ENCODE data around the gene SPACA4. TPM values are rescaled to one million over a fixed set of nuclear protein-coding genes. Genes with fewer than 3 reads are reported as not detected.

SPACA4 gene
- total and polyA plus RNA-seq, 10 of the 15 experiments (the other 5 are each of a cell fraction or from before 2014, with no cell fraction given): not detected

DNA sequence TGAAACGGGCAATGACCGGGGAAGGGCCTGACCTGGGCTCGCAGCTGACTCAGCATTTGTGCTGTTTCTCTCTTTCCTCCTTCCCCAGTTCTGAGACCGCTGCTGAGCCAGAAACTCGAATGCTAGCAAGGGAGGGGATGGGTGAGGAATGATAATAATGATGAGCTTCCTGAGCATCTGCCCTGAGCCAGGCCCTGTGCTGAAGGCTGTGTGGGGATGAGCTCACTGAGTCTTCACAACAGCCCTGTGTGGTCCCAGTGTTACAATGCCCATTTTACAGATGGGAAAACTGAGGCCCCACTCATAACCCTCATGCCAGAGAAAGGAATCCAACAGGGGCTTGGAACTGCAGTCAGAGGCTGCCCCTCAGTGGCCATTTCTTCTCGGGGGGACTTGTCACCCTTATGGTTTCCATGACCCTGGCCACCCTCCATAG lies 46.4 kb upstream of the SPACA4 start (continued):
- TF ChIP-seq, protein P1, sequence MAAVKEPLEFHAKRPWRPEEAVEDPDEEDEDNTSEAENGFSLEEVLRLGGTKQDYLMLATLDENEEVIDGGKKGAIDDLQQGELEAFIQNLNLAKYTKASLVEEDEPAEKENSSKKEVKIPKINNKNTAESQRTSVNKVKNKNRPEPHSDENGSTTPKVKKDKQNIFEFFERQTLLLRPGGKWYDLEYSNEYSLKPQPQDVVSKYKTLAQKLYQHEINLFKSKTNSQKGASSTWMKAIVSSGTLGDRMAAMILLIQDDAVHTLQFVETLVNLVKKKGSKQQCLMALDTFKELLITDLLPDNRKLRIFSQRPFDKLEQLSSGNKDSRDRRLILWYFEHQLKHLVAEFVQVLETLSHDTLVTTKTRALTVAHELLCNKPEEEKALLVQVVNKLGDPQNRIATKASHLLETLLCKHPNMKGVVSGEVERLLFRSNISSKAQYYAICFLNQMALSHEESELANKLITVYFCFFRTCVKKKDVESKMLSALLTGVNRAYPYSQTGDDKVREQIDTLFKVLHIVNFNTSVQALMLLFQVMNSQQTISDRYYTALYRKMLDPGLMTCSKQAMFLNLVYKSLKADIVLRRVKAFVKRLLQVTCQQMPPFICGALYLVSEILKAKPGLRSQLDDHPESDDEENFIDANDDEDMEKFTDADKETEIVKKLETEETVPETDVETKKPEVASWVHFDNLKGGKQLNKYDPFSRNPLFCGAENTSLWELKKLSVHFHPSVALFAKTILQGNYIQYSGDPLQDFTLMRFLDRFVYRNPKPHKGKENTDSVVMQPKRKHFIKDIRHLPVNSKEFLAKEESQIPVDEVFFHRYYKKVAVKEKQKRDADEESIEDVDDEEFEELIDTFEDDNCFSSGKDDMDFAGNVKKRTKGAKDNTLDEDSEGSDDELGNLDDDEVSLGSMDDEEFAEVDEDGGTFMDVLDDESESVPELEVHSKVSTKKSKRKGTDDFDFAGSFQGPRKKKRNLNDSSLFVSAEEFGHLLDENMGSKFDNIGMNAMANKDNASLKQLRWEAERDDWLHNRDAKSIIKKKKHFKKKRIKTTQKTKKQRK (IDR thresholded peaks at IDR 0.05; ENCODE audit: low read depth, low read length): no peak

- 90% methylated on average over 11 of the region's 11 CpGs for WGBS (ENCODE audit: insufficient coverage, insufficient replicate concordance, low lambda C conversion rate, missing lambda C conversion rate)
- ChIA-PET SMC1A (ENCODE audit: uncharacterized antibody, unreplicated experiment) (no interaction called here), POLR2A (no interaction called here), CTCF (no interaction called here), RAD21 (ENCODE audit: unreplicated experiment) (no interaction called here)
- intact Hi-C loops (cut with micrococcal nuclease; ENCODE audit: unreplicated experiment): no loop called here
- Histone ChIP-seq H3K4me2 (ENCODE audit: control insufficient read depth, insufficient read depth) (no peak overlapping the region), H4K20me1 (ENCODE audit: control insufficient read depth, insufficient read depth) (no peaks in the 10 kb centered on the region), H3K27me3 (replicated peaks in 1 of 2; ENCODE audit: control insufficient read depth in 2 of 2, insufficient read depth in 2 of 2, low read length in 1 of 2) (no peaks in the 10 kb centered on the region), H3K27ac (ENCODE audit: control insufficient read depth, insufficient read depth) (no peak overlapping the region), H3K4me1 (ENCODE audit: control insufficient read depth, insufficient read depth, low read length) (no peaks in the 10 kb centered on the region), H3K9ac (ENCODE audit: control insufficient read depth, insufficient read depth, low read length) (no peak overlapping the region), H3K9me3 (replicated peaks; ENCODE audit: control insufficient read depth, insufficient read depth, low read length) (no peaks in the 10 kb centered on the region), H3K4me3 (no peak overlapping the region), H2AFZ (ENCODE audit: control insufficient read depth, low read depth, low read length) (no peak overlapping the region), H3K36me3 (ENCODE audit: control insufficient read depth in 2 of 2, insufficient read depth in 2 of 2, low read length in 1 of 2) (no peaks in the 10 kb centered on the region), H3K79me2 (ENCODE audit: control insufficient read depth, insufficient read depth, low read length) (no peaks in the 10 kb centered on the region)
- DNase-seq (ENCODE audit: low read depth, low spot score): no peak
- in situ Hi-C loops (cut with MboI): loop anchor here (25.0 kb wide), 1 partner anchor 699 kb away; the partner anchor contains the start of gene TPRX2
- BruUV-seq (replicated peaks): no TSS peak
- no peak for TF ChIP-seq BCL11A (IDR thresholded peaks at IDR 0.05; ENCODE audit: low read depth, low read length)
- TF ChIP-seq, protein P2, sequence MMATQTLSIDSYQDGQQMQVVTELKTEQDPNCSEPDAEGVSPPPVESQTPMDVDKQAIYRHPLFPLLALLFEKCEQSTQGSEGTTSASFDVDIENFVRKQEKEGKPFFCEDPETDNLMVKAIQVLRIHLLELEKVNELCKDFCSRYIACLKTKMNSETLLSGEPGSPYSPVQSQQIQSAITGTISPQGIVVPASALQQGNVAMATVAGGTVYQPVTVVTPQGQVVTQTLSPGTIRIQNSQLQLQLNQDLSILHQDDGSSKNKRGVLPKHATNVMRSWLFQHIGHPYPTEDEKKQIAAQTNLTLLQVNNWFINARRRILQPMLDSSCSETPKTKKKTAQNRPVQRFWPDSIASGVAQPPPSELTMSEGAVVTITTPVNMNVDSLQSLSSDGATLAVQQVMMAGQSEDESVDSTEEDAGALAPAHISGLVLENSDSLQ (IDR thresholded peaks at IDR 0.05): no peak
- no peak for TF ChIP-seq EED (IDR thresholded peaks at IDR 0.05; ENCODE audit: low read depth)
- TF ChIP-seq KLF5 (IDR thresholded peaks at IDR 0.05; ENCODE audit: partially characterized antibody): no peak
- TF ChIP-seq RB1 (IDR thresholded peaks at IDR 0.05; ENCODE audit: borderline replicate concordance): no peak
- no peak for TF ChIP-seq NRF1 (conservative IDR thresholded peaks at IDR 0.05; ENCODE audit: low read depth, low read length)
- no peak for TF ChIP-seq STAT3 (IDR thresholded peaks at IDR 0.05; ENCODE audit: low read depth, low read length)
- TF ChIP-seq IKZF2 (IDR thresholded peaks at IDR 0.05): no peak
- no peak for TF ChIP-seq IRF4 (IDR thresholded peaks at IDR 0.05; ENCODE audit: low read depth, low read length)
- no peak for TF ChIP-seq CEBPB (IDR thresholded peaks at IDR 0.05; ENCODE audit: borderline replicate concordance in 1 of 2, low read depth in 2 of 2, low read length in 2 of 2)
- TF ChIP-seq IRF5 (IDR thresholded peaks at IDR 0.05; ENCODE audit: borderline replicate concordance): no peak
- no peak for ATAC-seq
- FAIRE-seq: no peak
These were observed 45.1 kb upstream of the SPACA4 start for GRCh38 chr19:48561412-48561811.

Measured in GM12878 (cell line).